ENCODE results near the gene PRSS35.
A peak's percentile ranks its signal among the peaks of the same experiment; 100 is the strongest.

- TF ChIP-seq, protein P1, sequence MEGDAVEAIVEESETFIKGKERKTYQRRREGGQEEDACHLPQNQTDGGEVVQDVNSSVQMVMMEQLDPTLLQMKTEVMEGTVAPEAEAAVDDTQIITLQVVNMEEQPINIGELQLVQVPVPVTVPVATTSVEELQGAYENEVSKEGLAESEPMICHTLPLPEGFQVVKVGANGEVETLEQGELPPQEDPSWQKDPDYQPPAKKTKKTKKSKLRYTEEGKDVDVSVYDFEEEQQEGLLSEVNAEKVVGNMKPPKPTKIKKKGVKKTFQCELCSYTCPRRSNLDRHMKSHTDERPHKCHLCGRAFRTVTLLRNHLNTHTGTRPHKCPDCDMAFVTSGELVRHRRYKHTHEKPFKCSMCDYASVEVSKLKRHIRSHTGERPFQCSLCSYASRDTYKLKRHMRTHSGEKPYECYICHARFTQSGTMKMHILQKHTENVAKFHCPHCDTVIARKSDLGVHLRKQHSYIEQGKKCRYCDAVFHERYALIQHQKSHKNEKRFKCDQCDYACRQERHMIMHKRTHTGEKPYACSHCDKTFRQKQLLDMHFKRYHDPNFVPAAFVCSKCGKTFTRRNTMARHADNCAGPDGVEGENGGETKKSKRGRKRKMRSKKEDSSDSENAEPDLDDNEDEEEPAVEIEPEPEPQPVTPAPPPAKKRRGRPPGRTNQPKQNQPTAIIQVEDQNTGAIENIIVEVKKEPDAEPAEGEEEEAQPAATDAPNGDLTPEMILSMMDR (conservative IDR thresholded peaks at IDR 0.05; ENCODE audit: low read depth in 2 of 2), result peak; percentile 81 to 98
- TF ChIP-seq REST (IDR thresholded peaks at IDR 0.05; ENCODE audit: unreplicated experiment) (no peak), NANOG (IDR thresholded peaks at IDR 0.05; ENCODE audit: borderline replicate concordance) (no peak), JUNB (IDR thresholded peaks at IDR 0.05; ENCODE audit: unreplicated experiment) (no peak), EZH2phosphoT487 (IDR thresholded peaks at IDR 0.05; ENCODE audit: unreplicated experiment) (no peak), POLR2AphosphoS5 (IDR thresholded peaks at IDR 0.05; ENCODE audit: low read depth) (no peak), EZH2 (IDR thresholded peaks at IDR 0.05; ENCODE audit: low read depth, unreplicated experiment) (no peak), CREB1 (CRISPR knock-in tag; IDR thresholded peaks at IDR 0.05; ENCODE audit: low read depth) (no peak), ZNF331 (CRISPR knock-in tag; IDR thresholded peaks at IDR 0.05; ENCODE audit: low read depth) (no peak), ZNF114 (CRISPR knock-in tag; IDR thresholded peaks at IDR 0.05) (no peak), STAT1 (IDR thresholded peaks at IDR 0.05; ENCODE audit: unreplicated experiment) (no peak)
- TF ChIP-seq, protein P2, sequence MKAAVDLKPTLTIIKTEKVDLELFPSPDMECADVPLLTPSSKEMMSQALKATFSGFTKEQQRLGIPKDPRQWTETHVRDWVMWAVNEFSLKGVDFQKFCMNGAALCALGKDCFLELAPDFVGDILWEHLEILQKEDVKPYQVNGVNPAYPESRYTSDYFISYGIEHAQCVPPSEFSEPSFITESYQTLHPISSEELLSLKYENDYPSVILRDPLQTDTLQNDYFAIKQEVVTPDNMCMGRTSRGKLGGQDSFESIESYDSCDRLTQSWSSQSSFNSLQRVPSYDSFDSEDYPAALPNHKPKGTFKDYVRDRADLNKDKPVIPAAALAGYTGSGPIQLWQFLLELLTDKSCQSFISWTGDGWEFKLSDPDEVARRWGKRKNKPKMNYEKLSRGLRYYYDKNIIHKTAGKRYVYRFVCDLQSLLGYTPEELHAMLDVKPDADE (IDR thresholded peaks at IDR 0.05), result no peak
- TF ChIP-seq, protein P3, sequence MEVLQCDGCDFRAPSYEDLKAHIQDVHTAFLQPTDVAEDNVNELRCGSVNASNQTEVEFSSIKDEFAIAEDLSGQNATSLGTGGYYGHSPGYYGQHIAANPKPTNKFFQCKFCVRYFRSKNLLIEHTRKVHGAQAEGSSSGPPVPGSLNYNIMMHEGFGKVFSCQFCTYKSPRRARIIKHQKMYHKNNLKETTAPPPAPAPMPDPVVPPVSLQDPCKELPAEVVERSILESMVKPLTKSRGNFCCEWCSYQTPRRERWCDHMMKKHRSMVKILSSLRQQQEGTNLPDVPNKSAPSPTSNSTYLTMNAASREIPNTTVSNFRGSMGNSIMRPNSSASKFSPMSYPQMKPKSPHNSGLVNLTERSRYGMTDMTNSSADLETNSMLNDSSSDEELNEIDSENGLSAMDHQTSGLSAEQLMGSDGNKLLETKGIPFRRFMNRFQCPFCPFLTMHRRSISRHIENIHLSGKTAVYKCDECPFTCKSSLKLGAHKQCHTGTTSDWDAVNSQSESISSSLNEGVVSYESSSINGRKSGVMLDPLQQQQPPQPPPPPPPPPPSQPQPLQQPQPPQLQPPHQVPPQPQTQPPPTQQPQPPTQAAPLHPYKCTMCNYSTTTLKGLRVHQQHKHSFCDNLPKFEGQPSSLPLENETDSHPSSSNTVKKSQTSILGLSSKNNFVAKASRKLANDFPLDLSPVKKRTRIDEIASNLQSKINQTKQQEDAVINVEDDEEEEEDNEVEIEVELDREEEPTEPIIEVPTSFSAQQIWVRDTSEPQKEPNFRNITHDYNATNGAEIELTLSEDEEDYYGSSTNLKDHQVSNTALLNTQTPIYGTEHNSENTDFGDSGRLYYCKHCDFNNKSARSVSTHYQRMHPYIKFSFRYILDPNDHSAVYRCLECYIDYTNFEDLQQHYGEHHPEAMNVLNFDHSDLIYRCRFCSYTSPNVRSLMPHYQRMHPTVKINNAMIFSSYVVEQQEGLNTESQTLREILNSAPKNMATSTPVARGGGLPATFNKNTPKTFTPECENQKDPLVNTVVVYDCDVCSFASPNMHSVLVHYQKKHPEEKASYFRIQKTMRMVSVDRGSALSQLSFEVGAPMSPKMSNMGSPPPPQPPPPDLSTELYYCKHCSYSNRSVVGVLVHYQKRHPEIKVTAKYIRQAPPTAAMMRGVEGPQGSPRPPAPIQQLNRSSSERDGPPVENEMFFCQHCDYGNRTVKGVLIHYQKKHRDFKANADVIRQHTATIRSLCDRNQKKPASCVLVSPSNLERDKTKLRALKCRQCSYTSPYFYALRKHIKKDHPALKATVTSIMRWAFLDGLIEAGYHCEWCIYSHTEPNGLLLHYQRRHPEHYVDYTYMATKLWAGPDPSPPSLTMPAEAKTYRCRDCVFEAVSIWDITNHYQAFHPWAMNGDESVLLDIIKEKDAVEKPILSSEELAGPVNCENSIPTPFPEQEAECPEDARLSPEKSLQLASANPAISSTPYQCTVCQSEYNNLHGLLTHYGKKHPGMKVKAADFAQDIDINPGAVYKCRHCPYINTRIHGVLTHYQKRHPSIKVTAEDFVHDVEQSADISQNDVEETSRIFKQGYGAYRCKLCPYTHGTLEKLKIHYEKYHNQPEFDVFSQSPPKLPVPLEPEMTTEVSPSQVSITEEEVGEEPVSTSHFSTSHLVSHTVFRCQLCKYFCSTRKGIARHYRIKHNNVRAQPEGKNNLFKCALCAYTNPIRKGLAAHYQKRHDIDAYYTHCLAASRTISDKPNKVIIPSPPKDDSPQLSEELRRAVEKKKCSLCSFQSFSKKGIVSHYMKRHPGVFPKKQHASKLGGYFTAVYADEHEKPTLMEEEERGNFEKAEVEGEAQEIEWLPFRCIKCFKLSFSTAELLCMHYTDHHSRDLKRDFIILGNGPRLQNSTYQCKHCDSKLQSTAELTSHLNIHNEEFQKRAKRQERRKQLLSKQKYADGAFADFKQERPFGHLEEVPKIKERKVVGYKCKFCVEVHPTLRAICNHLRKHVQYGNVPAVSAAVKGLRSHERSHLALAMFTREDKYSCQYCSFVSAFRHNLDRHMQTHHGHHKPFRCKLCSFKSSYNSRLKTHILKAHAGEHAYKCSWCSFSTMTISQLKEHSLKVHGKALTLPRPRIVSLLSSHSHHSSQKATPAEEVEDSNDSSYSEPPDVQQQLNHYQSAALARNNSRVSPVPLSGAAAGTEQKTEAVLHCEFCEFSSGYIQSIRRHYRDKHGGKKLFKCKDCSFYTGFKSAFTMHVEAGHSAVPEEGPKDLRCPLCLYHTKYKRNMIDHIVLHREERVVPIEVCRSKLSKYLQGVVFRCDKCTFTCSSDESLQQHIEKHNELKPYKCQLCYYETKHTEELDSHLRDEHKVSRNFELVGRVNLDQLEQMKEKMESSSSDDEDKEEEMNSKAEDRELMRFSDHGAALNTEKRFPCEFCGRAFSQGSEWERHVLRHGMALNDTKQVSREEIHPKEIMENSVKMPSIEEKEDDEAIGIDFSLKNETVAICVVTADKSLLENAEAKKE (CRISPR knock-in tag; IDR thresholded peaks at IDR 0.05), result no peak
Observed at GRCh38 chr6:83536034-83536646, 23.8 kb downstream of the PRSS35 start.

All from GM23338 (cell line).